ENCODE results near the gene AUTS2.

AUTS2 gene

DNA sequence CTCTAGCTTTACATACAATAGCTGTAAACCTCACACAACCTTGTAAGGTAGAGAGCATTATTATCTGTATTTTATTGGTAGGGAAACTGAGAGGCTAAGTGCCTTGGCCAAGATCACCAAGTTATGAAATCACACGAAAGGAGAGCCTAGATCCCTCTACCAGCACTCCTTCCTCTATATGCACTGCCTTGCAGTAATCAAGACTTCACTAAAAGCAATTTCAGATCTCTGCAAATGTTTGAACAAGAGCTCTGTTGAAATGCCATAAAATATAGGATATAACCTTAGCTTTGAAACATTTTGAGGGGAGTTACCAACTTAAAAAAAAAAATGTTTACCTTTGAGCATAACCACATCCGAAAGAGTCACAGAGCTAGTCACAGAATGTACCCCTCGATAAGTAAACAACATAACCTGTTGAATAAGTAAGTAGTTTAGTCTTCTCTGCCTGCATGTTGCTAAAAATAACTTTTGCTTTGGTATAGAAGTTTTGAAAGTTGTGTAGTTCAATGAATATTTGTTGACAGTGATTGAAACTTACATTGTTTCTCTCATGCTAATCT, 709.4 kb downstream of the AUTS2 start:
- no peak overlapping the region for H2AFZ ChIP-seq (ENCODE audit: low read depth, low read length, severe bottlenecking)
- H3K79me2 ChIP-seq (ENCODE audit: insufficient read depth, low read length) = no peaks in the 10 kb centered on the region
- no peaks in the 10 kb centered on the region for H3K9me2 ChIP-seq (replicated peaks; ENCODE audit: insufficient read depth, low read length)
- no peak overlapping the region for H3K4me2 ChIP-seq (ENCODE audit: low read depth, low read length, poor library complexity, severe bottlenecking)
- H3K9ac ChIP-seq (ENCODE audit: low read length) = no peak overlapping the region
- H3K27me3 ChIP-seq (ENCODE audit: low read length) = no peaks in the 10 kb centered on the region
- TF ChIP-seq, protein P1, sequence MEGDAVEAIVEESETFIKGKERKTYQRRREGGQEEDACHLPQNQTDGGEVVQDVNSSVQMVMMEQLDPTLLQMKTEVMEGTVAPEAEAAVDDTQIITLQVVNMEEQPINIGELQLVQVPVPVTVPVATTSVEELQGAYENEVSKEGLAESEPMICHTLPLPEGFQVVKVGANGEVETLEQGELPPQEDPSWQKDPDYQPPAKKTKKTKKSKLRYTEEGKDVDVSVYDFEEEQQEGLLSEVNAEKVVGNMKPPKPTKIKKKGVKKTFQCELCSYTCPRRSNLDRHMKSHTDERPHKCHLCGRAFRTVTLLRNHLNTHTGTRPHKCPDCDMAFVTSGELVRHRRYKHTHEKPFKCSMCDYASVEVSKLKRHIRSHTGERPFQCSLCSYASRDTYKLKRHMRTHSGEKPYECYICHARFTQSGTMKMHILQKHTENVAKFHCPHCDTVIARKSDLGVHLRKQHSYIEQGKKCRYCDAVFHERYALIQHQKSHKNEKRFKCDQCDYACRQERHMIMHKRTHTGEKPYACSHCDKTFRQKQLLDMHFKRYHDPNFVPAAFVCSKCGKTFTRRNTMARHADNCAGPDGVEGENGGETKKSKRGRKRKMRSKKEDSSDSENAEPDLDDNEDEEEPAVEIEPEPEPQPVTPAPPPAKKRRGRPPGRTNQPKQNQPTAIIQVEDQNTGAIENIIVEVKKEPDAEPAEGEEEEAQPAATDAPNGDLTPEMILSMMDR (IDR thresholded peaks at IDR 0.05; ENCODE audit: insufficient read depth, low read length, poor library complexity, severe bottlenecking) = no peak
- TF ChIP-seq EZH2phosphoT487 (conservative IDR thresholded peaks at IDR 0.05; ENCODE audit: low read length) = no peak
- H3K27ac ChIP-seq (ENCODE audit: low read depth, low read length) = no peak overlapping the region
- H4K20me1 ChIP-seq (ENCODE audit: low read depth, low read length) = no peaks in the 10 kb centered on the region
- H3K4me3 ChIP-seq (ENCODE audit: insufficient read depth, low read length, poor library complexity, severe bottlenecking) = no peak overlapping the region
- no peaks in the 10 kb centered on the region for H3K9me3 ChIP-seq (ENCODE audit: insufficient read depth, low read length)
- no peaks in the 10 kb centered on the region for H3F3A ChIP-seq (ENCODE audit: insufficient read depth)
- no peaks in the 10 kb centered on the region for H3K36me3 ChIP-seq (ENCODE audit: low read length)

DNA sequence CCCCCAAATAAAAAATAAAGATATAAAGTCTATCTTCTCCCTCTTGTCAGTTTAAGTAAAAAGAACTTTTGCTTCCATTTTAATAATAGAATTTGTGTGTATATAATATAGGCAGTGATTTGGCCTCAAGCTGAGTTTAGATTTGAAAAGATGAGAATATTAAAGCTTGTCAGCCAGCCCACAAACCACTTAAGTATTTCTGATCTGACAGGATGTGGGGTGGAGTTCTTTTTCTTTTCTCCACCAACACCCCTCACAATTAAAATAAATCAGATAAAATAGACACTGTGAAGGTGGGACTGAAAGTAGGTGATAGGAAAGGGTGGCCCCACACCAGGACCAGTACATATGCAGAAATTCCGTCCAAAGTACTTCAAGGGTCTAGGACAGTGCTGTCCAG, 714.1 kb downstream of the AUTS2 start:
- H3K27ac ChIP-seq (ENCODE audit: low read depth, low read length) = no peak overlapping the region
- no peaks in the 10 kb centered on the region for H3K9me2 ChIP-seq (replicated peaks; ENCODE audit: insufficient read depth, low read length)
- H3K9ac ChIP-seq (ENCODE audit: low read length) = no peak overlapping the region
- H4K20me1 ChIP-seq (ENCODE audit: low read depth, low read length) = no peaks in the 10 kb centered on the region
- H3F3A ChIP-seq (ENCODE audit: insufficient read depth) = no peaks in the 10 kb centered on the region
- H2AFZ ChIP-seq (ENCODE audit: low read depth, low read length, severe bottlenecking) = no peak overlapping the region
- H3K27me3 ChIP-seq (ENCODE audit: low read length) = no peaks in the 10 kb centered on the region
- no peak overlapping the region for H3K4me2 ChIP-seq (ENCODE audit: low read depth, low read length, poor library complexity, severe bottlenecking)
- TF ChIP-seq EZH2phosphoT487 (conservative IDR thresholded peaks at IDR 0.05; ENCODE audit: low read length) = no peak
- TF ChIP-seq, protein P1 (IDR thresholded peaks at IDR 0.05; ENCODE audit: insufficient read depth, low read length, poor library complexity, severe bottlenecking) = no peak
- H3K79me2 ChIP-seq (ENCODE audit: insufficient read depth, low read length) = no peaks in the 10 kb centered on the region
- H3K4me3 ChIP-seq (ENCODE audit: insufficient read depth, low read length, poor library complexity, severe bottlenecking) = no peak overlapping the region
- no peaks in the 10 kb centered on the region for H3K36me3 ChIP-seq (ENCODE audit: low read length)
- H3K9me3 ChIP-seq (ENCODE audit: insufficient read depth, low read length) = no peaks in the 10 kb centered on the region

DNA sequence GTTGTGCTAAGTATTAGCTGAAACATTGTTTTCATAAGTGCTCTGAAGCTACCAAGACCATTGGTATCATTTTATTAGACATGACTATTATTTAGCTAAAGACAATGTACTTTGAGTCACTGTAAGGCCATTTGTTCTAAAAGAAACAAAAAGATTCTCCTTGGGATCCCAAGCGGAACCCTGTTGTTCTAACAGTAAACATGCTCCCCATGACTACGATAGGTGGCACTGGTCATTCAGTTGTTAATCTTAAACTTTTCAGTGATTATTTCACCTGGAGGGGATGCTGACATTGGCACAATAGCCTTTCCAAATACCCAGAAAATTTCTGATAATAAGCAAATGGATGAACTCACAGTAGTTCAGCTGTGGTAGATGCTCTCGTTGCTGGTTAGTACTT, 715.0 kb downstream of the AUTS2 start:
- no peak overlapping the region for H3K4me3 ChIP-seq (ENCODE audit: insufficient read depth, low read length, poor library complexity, severe bottlenecking)
- H3K79me2 ChIP-seq (ENCODE audit: insufficient read depth, low read length) = no peaks in the 10 kb centered on the region
- no peaks in the 10 kb centered on the region for H3K27me3 ChIP-seq (ENCODE audit: low read length)
- no peak overlapping the region for H3K27ac ChIP-seq (ENCODE audit: low read depth, low read length)
- H3F3A ChIP-seq (ENCODE audit: insufficient read depth) = no peaks in the 10 kb centered on the region
- H2AFZ ChIP-seq (ENCODE audit: low read depth, low read length, severe bottlenecking) = no peak overlapping the region
- H3K36me3 ChIP-seq (ENCODE audit: low read length) = no peaks in the 10 kb centered on the region
- H4K20me1 ChIP-seq (ENCODE audit: low read depth, low read length) = no peaks in the 10 kb centered on the region
- no peaks in the 10 kb centered on the region for H3K9me2 ChIP-seq (replicated peaks; ENCODE audit: insufficient read depth, low read length)
- no peak overlapping the region for H3K9ac ChIP-seq (ENCODE audit: low read length)
- H3K4me2 ChIP-seq (ENCODE audit: low read depth, low read length, poor library complexity, severe bottlenecking) = no peak overlapping the region
- no peaks in the 10 kb centered on the region for H3K9me3 ChIP-seq (ENCODE audit: insufficient read depth, low read length)
- TF ChIP-seq EZH2phosphoT487 (conservative IDR thresholded peaks at IDR 0.05; ENCODE audit: low read length) = no peak
- TF ChIP-seq, protein P1 (IDR thresholded peaks at IDR 0.05; ENCODE audit: insufficient read depth, low read length, poor library complexity, severe bottlenecking) = no peak

All from SU-DHL-6 (cell line).